KMS-11 (cell line): ENCODE results near the gene CACNA2D3.

Experiments
- H2AFZ ChIP-seq: fragments of 200-600 bp; sonication (generic); 2 replicates; pipeline ENCODE4 v1.6.1; 2016; ENCODE audit warnings: antibody characterized with exemption, mixed run types, low read depth
- H3K27ac ChIP-seq: fragments of 200-600 bp; sonication (generic); 2 replicates; pipeline ENCODE4 v1.6.1; 2016; ENCODE audit warnings: mild to moderate bottlenecking, mixed run types
- H3K27me3 ChIP-seq: fragments of 200-600 bp; sonication (generic); 2 replicates; pipeline ENCODE4 v1.6.1; 2017; ENCODE audit warnings: mild to moderate bottlenecking, low read depth, mixed run types, moderate library complexity; ENCODE audit not compliant: insufficient read depth
- H3K36me3 ChIP-seq: fragments of 200-600 bp; sonication (generic); 2 replicates; pipeline ENCODE4 v1.6.1; 2017; ENCODE audit warnings: mild to moderate bottlenecking, mixed run types; ENCODE audit not compliant: insufficient read depth
- H3K4me1 ChIP-seq: fragments of 200-600 bp; sonication (generic); 2 replicates; pipeline ENCODE4 v1.6.1; 2016; ENCODE audit warnings: mild to moderate bottlenecking, low read depth, mixed run types; ENCODE audit not compliant: poor library complexity, severe bottlenecking
- H3K4me2 ChIP-seq: fragments of 200-600 bp; sonication (generic); 2 replicates; pipeline ENCODE4 v1.7.0; 2016; ENCODE audit warnings: mild to moderate bottlenecking, mixed run types
- H3K4me3 ChIP-seq: fragments of 200-600 bp; sonication (generic); IDR thresholded peaks from 2 replicates; pipeline ENCODE4 v1.6.1; 2017; ENCODE audit warnings: low read depth, low read length, mixed read lengths; ENCODE audit not compliant: insufficient read depth
- H3K79me2 ChIP-seq: fragments of 200-600 bp; sonication (generic); 2 replicates; pipeline ENCODE4 v1.6.1; 2016; ENCODE audit warnings: low read depth, mixed run types; ENCODE audit not compliant: insufficient read depth
- H3K9ac ChIP-seq: fragments of 200-600 bp; sonication (generic); 2 replicates; pipeline ENCODE4 v1.6.1; 2016; ENCODE audit warnings: mild to moderate bottlenecking, mixed run types
- H4K20me1 ChIP-seq: fragments of 200-600 bp; sonication (generic); 2 replicates; pipeline ENCODE4 v1.6.1; 2016; ENCODE audit warnings: mild to moderate bottlenecking, mixed run types; ENCODE audit not compliant: insufficient read depth
- CTCF ChIP-seq: fragments of 200-600 bp; sonication (generic); conservative IDR thresholded peaks from 2 replicates; pipeline ENCODE4 v1.6.1; 2017; ENCODE audit warnings: low read depth, mild to moderate bottlenecking, antibody characterized with exemption, low read length, moderate library complexity, mixed read lengths

Gene CACNA2D3

GRCh38 chr3:54331341-54331740 lies 209.0 kb downstream of the CACNA2D3 start:
- H3K27ac ChIP-seq = no peak overlapping the region
- H4K20me1 ChIP-seq = no peaks in the 10 kb centered on the region
- H3K4me1 ChIP-seq = no peaks in the 10 kb centered on the region
- H3K36me3 ChIP-seq = no peaks in the 10 kb centered on the region
- no peak overlapping the region for H3K9ac ChIP-seq
- H3K4me2 ChIP-seq = no peak overlapping the region
- H3K79me2 ChIP-seq = no peaks in the 10 kb centered on the region
- H3K4me3 ChIP-seq = no peak overlapping the region
- H3K27me3 ChIP-seq = no peaks in the 10 kb centered on the region
- no peak overlapping the region for H2AFZ ChIP-seq
- TF ChIP-seq CTCF = no peak

GRCh38 chr3:54337846-54338245 lies 215.5 kb downstream of the CACNA2D3 start:
- H3K79me2 ChIP-seq = no peaks in the 10 kb centered on the region

GRCh38 chr3:54339608-54340007 lies 217.3 kb downstream of the CACNA2D3 start:
- no peak overlapping the region for H3K4me2 ChIP-seq
- no peaks in the 10 kb centered on the region for H3K4me1 ChIP-seq
- H3K4me3 ChIP-seq = no peak overlapping the region
- no peaks in the 10 kb centered on the region for H3K27me3 ChIP-seq
- no peak overlapping the region for H3K27ac ChIP-seq
- H3K9ac ChIP-seq = no peak overlapping the region
- H3K79me2 ChIP-seq = no peaks in the 10 kb centered on the region
- H2AFZ ChIP-seq = no peak overlapping the region
- no peaks in the 10 kb centered on the region for H3K36me3 ChIP-seq
- no peaks in the 10 kb centered on the region for H4K20me1 ChIP-seq
- no peak for TF ChIP-seq CTCF

More at GRCh38 chr3:54337846-54338245, 215.5 kb downstream of the CACNA2D3 start:
- TF ChIP-seq CTCF = no peak
- no peak overlapping the region for H3K9ac ChIP-seq
- H3K4me2 ChIP-seq = no peak overlapping the region
- no peaks in the 10 kb centered on the region for H3K27me3 ChIP-seq
- H3K27ac ChIP-seq = no peak overlapping the region
- H2AFZ ChIP-seq = no peak overlapping the region
- no peak overlapping the region for H3K4me3 ChIP-seq
- no peaks in the 10 kb centered on the region for H3K36me3 ChIP-seq
- no peaks in the 10 kb centered on the region for H3K4me1 ChIP-seq
- H4K20me1 ChIP-seq = no peaks in the 10 kb centered on the region

- no peaks in the 10 kb centered on the region for H3K4me1 ChIP-seq
- no peak overlapping the region for H3K9ac ChIP-seq
- no peaks in the 10 kb centered on the region for H4K20me1 ChIP-seq
- H3K36me3 ChIP-seq = no peaks in the 10 kb centered on the region
- no peak overlapping the region for H3K4me3 ChIP-seq
- H2AFZ ChIP-seq = no peak overlapping the region
- no peaks in the 10 kb centered on the region for H3K27me3 ChIP-seq
- no peaks in the 10 kb centered on the region for H3K79me2 ChIP-seq
- no peak overlapping the region for H3K27ac ChIP-seq
- no peak overlapping the region for H3K4me2 ChIP-seq
- no peak for TF ChIP-seq CTCF
Measured at GRCh38 chr3:54341811-54342210, 219.5 kb downstream of the CACNA2D3 start.
